ENCODE results near the gene TRAIP.

DNA sequence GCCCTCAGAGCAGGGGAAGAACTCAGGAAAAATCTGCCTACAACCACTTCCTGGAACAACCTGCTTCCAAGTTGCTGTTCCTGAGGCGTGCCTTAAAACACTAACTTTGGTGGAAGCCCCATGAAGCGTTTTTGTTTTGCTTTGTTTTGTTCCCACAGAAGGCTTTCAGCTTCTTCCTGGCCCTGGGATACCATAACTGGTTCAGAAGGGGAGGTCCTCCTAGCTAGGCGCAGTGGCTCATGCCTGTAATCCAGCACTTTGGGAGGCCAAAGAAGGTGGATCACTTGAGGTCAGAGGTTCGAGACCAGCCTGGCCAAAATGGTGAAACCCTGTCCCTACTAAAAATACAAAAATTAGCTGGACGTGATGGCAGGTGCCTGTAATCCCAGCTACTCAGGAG is 68.8 kb downstream of the TRAIP start:
- TF ChIP-seq, protein P1, sequence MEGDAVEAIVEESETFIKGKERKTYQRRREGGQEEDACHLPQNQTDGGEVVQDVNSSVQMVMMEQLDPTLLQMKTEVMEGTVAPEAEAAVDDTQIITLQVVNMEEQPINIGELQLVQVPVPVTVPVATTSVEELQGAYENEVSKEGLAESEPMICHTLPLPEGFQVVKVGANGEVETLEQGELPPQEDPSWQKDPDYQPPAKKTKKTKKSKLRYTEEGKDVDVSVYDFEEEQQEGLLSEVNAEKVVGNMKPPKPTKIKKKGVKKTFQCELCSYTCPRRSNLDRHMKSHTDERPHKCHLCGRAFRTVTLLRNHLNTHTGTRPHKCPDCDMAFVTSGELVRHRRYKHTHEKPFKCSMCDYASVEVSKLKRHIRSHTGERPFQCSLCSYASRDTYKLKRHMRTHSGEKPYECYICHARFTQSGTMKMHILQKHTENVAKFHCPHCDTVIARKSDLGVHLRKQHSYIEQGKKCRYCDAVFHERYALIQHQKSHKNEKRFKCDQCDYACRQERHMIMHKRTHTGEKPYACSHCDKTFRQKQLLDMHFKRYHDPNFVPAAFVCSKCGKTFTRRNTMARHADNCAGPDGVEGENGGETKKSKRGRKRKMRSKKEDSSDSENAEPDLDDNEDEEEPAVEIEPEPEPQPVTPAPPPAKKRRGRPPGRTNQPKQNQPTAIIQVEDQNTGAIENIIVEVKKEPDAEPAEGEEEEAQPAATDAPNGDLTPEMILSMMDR (IDR thresholded peaks at IDR 0.05), result no peak
- no peak for TF ChIP-seq POLR2AphosphoS5 (IDR thresholded peaks at IDR 0.05; ENCODE audit: low read depth, low read length)

Data from Panc1 (cell line).